ENCODE measurements around the gene RAP1A. TPM values are rescaled to one million over a fixed set of nuclear protein-coding genes. Genes with fewer than 3 reads are reported as not detected.

The RAP1A gene
- total RNA-seq, 2 donors from 2014 or later: 31.4 to 39.1 TPM

DNA sequence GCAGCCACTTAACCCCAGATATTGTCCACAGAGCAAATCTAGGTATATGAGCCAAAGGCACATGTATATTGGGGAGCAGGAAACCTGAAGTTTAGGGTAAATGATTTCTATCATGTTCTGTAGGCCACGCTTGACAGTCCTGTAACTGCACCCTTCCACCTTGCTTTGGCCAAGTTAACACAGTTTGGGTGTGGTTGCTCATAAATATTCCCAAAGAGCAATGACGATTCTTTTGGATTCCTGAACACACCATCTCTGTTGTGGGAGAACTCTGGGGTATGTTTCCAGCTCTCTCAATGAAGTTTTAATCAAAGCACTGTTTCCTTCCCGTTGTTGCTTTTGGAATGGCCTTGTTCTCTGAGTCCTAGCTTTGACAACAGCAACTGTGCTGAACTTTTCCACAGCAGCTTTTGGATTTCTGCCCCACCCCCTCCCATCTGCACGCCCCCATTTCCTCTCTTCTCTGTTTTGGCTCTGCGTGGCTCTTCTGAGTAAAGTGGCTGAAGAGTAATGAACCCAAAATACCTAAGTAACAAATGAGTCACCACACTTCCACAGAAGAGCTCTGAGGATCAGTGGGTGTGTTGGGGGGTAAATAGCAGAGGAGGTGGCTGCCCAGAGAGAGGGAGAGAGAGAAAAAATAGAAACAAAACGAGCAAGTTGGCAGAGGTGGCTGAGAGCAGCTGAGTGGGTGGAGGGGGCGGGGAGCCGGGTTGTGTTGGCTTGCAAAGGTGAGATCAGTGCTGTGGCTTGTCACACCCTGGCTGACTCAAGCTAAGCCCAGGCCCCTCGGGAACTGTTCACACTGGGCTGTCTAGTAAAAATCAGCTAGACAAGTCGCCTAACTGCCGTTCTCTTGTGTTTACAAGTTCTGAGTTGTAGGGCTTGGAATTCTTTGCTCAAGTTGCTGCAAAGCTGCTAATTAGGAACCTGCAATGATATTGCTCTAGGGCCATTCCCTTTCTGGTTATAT, 26.9 kb upstream of the RAP1A start:
- peak; percentile 82 for DNase-seq (ENCODE audit: low spot score)
- H3K4me1 ChIP-seq (replicated peaks): peaks cover 8% of the 10 kb centered on the region
- H3K27ac ChIP-seq: peak overlapping the region; percentile 57 to 60
- no peaks in the 10 kb centered on the region for H3K36me3 ChIP-seq
- no peaks in the 10 kb centered on the region for H3K9me3 ChIP-seq
- TF ChIP-seq CTCF (IDR thresholded peaks at IDR 0.05) (no peak), POLR2AphosphoS5 (IDR thresholded peaks at IDR 0.05) (peak; percentile 59)
- 9% methylated on average over 11 of the region's 11 CpGs for WGBS
- H3K27me3 ChIP-seq (replicated peaks; ENCODE audit: insufficient read depth): no peaks in the 10 kb centered on the region
- intact Hi-C loops (cut with DNase I): loop anchor here (2.0 to 5.0 kb wide), 2 partner anchors 26 to 55 kb away; partner anchors contain the start of gene RAP1A
- no peak overlapping the region for H3K4me3 ChIP-seq

DNA sequence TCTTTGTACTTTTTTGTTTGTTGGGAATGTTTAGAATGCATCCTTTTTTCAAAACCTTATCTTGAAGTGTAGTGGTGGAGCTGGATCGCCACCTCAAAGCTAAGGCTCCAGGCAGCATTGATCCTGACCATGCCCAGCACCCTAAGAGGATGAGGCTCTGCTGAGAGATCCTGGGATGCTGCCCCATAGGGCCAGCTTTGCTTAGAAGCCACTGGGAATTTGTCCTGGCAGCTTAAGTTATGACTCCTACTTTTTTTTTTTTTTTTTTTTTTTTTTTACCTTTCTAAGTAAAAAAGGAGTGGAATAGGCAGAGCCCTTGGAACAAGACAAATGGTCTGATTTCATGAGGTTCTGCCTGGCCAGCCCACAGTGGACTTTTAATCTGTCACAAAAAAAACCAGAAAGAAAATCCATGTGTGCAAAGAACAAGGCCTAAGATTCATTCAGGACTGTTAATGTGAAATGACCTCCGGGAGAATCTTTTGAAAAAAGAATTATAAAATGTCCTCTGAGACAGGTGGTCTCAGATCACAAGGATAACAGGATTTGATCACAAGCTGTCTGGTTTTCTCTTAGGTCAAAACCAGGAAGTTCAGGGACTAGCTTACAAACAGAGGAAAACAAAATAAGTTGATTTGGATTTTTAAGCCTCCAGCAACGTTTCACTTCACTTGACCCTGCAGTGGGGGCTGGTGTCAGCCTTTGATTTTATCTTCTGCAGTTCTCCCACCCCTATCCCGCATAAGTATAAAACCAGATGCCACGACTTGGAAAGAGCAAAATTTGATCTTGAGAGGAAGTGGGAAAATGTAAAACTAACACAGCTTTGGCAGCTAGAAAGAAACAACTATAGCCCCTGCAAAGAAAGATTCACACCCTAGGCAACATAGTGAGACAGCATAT, 25.9 kb upstream of the RAP1A start:
- 36% methylated on average over 5 of the region's 5 CpGs for WGBS
- Histone ChIP-seq H3K4me1 (replicated peaks) (peaks cover 8% of the 10 kb centered on the region), H3K27ac (peak overlapping the region; percentile 57 to 60), H3K4me3 (no peak overlapping the region), H3K27me3 (replicated peaks; ENCODE audit: insufficient read depth) (no peaks in the 10 kb centered on the region), H3K36me3 (no peaks in the 10 kb centered on the region), H3K9me3 (no peaks in the 10 kb centered on the region)
- TF ChIP-seq CTCF (IDR thresholded peaks at IDR 0.05) (no peak), POLR2AphosphoS5 (IDR thresholded peaks at IDR 0.05) (no peak), POLR2A (IDR thresholded peaks at IDR 0.05) (no peak)
- intact Hi-C loops (cut with DNase I): loop anchor here (2.0 to 5.0 kb wide), 2 partner anchors 25 to 56 kb away; partner anchors contain the start of gene RAP1A
- no peak for DNase-seq (ENCODE audit: low spot score)

DNA sequence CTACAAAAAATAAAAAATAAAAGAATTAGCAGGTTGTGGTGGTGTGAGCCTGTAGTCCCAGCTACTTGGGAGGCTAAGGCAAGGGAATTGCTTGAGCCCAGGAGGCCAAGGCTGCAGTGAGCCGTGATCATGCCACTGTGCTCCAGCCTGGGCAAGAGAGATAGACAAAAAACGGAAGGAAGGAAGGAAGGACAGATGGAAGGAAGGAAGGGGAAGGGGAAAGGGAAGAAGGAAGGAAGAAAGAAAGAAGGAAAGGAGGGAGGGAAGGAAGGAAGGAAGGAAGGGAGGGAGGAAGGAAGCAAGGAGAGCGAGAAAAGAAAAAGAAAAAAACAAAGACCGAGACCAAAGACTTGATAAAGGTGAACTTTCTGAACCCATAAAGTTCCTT, 25.3 kb upstream of the RAP1A start:
- TF ChIP-seq POLR2AphosphoS5 (IDR thresholded peaks at IDR 0.05) (no peak), POLR2A (IDR thresholded peaks at IDR 0.05) (no peak), CTCF (IDR thresholded peaks at IDR 0.05) (no peak)
- WGBS: 83% methylated on average over 4 of the region's 4 CpGs
- intact Hi-C loops (cut with DNase I): loop anchor here (5.0 kb wide), 1 partner anchor 57 kb away; no protein-coding TSS in a partner anchor
- Histone ChIP-seq H3K27ac (peak overlapping the region; percentile 0 to 13), H3K4me1 (replicated peaks) (peaks cover 8% of the 10 kb centered on the region), H3K27me3 (replicated peaks; ENCODE audit: insufficient read depth) (no peaks in the 10 kb centered on the region), H3K9me3 (no peaks in the 10 kb centered on the region), H3K4me3 (no peak overlapping the region), H3K36me3 (no peaks in the 10 kb centered on the region)
- DNase-seq (ENCODE audit: low spot score): no peak

DNA sequence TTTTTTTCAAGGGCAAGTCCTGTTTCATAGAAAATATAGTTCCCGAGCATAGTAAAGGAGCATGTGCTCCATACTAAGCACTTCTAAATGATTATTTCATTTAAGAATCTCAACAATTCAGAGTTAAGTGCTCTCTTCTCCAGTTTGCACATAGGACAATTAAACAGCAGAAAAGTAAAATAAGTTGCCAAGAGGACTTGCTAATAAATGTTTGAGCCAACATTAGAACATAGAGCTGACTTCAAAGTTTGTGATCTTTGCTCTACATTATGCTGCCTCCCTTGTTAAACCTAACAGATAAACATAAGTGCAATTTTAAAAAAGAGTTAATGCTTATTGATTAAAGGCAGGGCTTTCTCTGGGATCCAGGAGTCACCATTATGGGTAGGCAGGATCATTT, 23.8 kb upstream of the RAP1A start:
- Histone ChIP-seq H3K27ac (no peak overlapping the region), H3K27me3 (replicated peaks; ENCODE audit: insufficient read depth) (no peaks in the 10 kb centered on the region), H3K4me3 (no peak overlapping the region), H3K4me1 (replicated peaks) (peaks cover 8% of the 10 kb centered on the region), H3K9me3 (no peaks in the 10 kb centered on the region), H3K36me3 (no peaks in the 10 kb centered on the region)
- TF ChIP-seq POLR2A (IDR thresholded peaks at IDR 0.05) (no peak), CTCF (IDR thresholded peaks at IDR 0.05) (no peak), POLR2AphosphoS5 (IDR thresholded peaks at IDR 0.05) (no peak)
- intact Hi-C loops (cut with DNase I): no loop called here
- 70% methylated on average over 1 of the region's 1 CpG for WGBS
- DNase-seq (ENCODE audit: low spot score): no peak

All from prostate gland (tissue), 2 donors.